DOHH2 (cell line): ENCODE results near the gene CHD5.

ENCODE experiments used
- H3F3A ChIP-seq: fragments of 200-600 bp; sonication (generic), shearing (Covaris generic); 2 replicates; pipeline ENCODE4 v1.6.0; 2016; ENCODE audit warnings: antibody characterized with exemption, mild to moderate bottlenecking; ENCODE audit not compliant: control insufficient read depth, insufficient read depth
- H3K27ac ChIP-seq: fragments of 200-600 bp; sonication (generic); 2 replicates; pipeline ENCODE4 v1.5.1; 2014; ENCODE audit warnings: low read depth, mild to moderate bottlenecking, low read length, moderate library complexity
- H3K27me3 ChIP-seq: fragments of 200-600 bp; sonication (generic); 2 replicates; pipeline ENCODE4 v1.6.1; 2014; ENCODE audit warnings: mild to moderate bottlenecking, low read length, mixed read lengths; ENCODE audit not compliant: control insufficient read depth
- H3K36me3 ChIP-seq: fragments of 200-600 bp; sonication (generic); 2 replicates; pipeline ENCODE4 v1.6.1; 2014; ENCODE audit warnings: mild to moderate bottlenecking, low read length, moderate library complexity, mixed read lengths; ENCODE audit not compliant: control insufficient read depth
- H3K4me1 ChIP-seq: fragments of 200-600 bp; sonication (generic); 2 replicates; pipeline ENCODE4 v1.6.1; 2014; ENCODE audit warnings: mild to moderate bottlenecking, low read length, mixed read lengths; ENCODE audit not compliant: control insufficient read depth
- H3K4me2 ChIP-seq: fragments of 200-600 bp; sonication (generic); 2 replicates; pipeline ENCODE4 v1.6.0; 2014; ENCODE audit warnings: mild to moderate bottlenecking, low read length, moderate library complexity
- H3K4me3 ChIP-seq: fragments of 200-600 bp; sonication (generic); 2 replicates; pipeline ENCODE4 v1.5.1; 2014; ENCODE audit warnings: mild to moderate bottlenecking, low read length, mixed read lengths
- H3K79me2 ChIP-seq: fragments of 200-600 bp; sonication (generic); 2 replicates; pipeline ENCODE4 v1.6.1; 2014; ENCODE audit warnings: mild to moderate bottlenecking, low read length, mixed read lengths; ENCODE audit not compliant: control insufficient read depth
- H3K9me2 ChIP-seq: fragments of 200-600 bp; sonication (generic); replicated peaks from 2 replicates; pipeline ENCODE4 v1.6.1; 2014; ENCODE audit warnings: mild to moderate bottlenecking, low read length, mixed read lengths; ENCODE audit not compliant: control insufficient read depth
- H3K9me3 ChIP-seq: fragments of 200-600 bp; sonication (generic); 2 replicates; pipeline ENCODE4 v1.6.1; 2014; ENCODE audit warnings: antibody characterized with exemption, low read length, mixed read lengths; ENCODE audit not compliant: control insufficient read depth, insufficient read depth
- H4K20me1 ChIP-seq: fragments of 200-600 bp; sonication (generic); 2 replicates; pipeline ENCODE4 v1.6.0; 2014; ENCODE audit warnings: low read depth, mild to moderate bottlenecking, antibody characterized with exemption, low read length, moderate library complexity; ENCODE audit not compliant: control insufficient read depth, insufficient read depth
- CTCF ChIP-seq: fragments of 200-600 bp; sonication (generic); IDR thresholded peaks from one replicate; pipeline ENCODE4 v1.5.1; 2014; ENCODE audit warnings: antibody characterized with exemption, mild to moderate bottlenecking, low read depth, low read length; ENCODE audit not compliant: poor library complexity, severe bottlenecking
- EZH2phosphoT487 ChIP-seq: fragments of 200-600 bp; sonication (generic); IDR thresholded peaks from 2 replicates; pipeline ENCODE4 v1.6.1; 2017; ENCODE audit warnings: borderline replicate concordance, mild to moderate bottlenecking, antibody characterized with exemption, low read length, moderate library complexity, mixed read lengths

The CHD5 gene

GRCh38 chr1:6097117-6097595, 83.0 kb downstream of the CHD5 start:
- Histone ChIP-seq H3K79me2 (no peaks in the 10 kb centered on the region), H3K9me2 (no peaks in the 10 kb centered on the region), H3K27me3 (no peaks in the 10 kb centered on the region), H3K4me2 (no peak overlapping the region), H3K9me3 (no peaks in the 10 kb centered on the region), H3K27ac (no peak overlapping the region), H3K4me3 (no peak overlapping the region), H4K20me1 (no peaks in the 10 kb centered on the region), H3K4me1 (no peaks in the 10 kb centered on the region), H3K36me3 (no peaks in the 10 kb centered on the region), H3F3A (no peaks in the 10 kb centered on the region)
- TF ChIP-seq CTCF (no peak), EZH2phosphoT487 (no peak)

- no peak overlapping the region for H3K27ac ChIP-seq
- H4K20me1 ChIP-seq = no peaks in the 10 kb centered on the region
- no peaks in the 10 kb centered on the region for H3K9me2 ChIP-seq
- H3K4me3 ChIP-seq = no peak overlapping the region
- H3K4me1 ChIP-seq = no peaks in the 10 kb centered on the region
- H3K4me2 ChIP-seq = no peak overlapping the region
- H3F3A ChIP-seq = no peaks in the 10 kb centered on the region
- no peaks in the 10 kb centered on the region for H3K27me3 ChIP-seq
- no peak for TF ChIP-seq EZH2phosphoT487
- no peak for TF ChIP-seq CTCF
- H3K36me3 ChIP-seq = no peaks in the 10 kb centered on the region
- no peaks in the 10 kb centered on the region for H3K79me2 ChIP-seq
- no peaks in the 10 kb centered on the region for H3K9me3 ChIP-seq
Observed at GRCh38 chr1:6096243-6097116, 83.6 kb downstream of the CHD5 start.

GRCh38 chr1:6095511-6096242, 84.4 kb downstream of the CHD5 start:
- TF ChIP-seq CTCF (no peak), EZH2phosphoT487 (no peak)
- Histone ChIP-seq H3K9me3 (no peaks in the 10 kb centered on the region), H4K20me1 (no peaks in the 10 kb centered on the region)

More at GRCh38 chr1:6095511-6096242, 84.4 kb downstream of the CHD5 start:
- Histone ChIP-seq H3K27ac (no peak overlapping the region), H3K4me3 (no peak overlapping the region), H3K36me3 (no peaks in the 10 kb centered on the region), H3K9me2 (no peaks in the 10 kb centered on the region), H3K4me1 (no peaks in the 10 kb centered on the region), H3K4me2 (no peak overlapping the region), H3K27me3 (no peaks in the 10 kb centered on the region), H3K79me2 (no peaks in the 10 kb centered on the region), H3F3A (no peaks in the 10 kb centered on the region)
